DMS53 treated with DMSO at 0.1 percent for 48 hours (cell line): ENCODE results near the gene ZNF625.

Source experiments
- DNase-seq: peaks from one replicate; lab custom pipeline; 2025; ENCODE audit not compliant: unreplicated experiment; lab: John Stamatoyannopoulos, UW

The ZNF625 gene

GRCh38 chr19:12156223-12157058 is at the start of gene ZNF625:
Gene ZNF625, minus strand, starts transcription at chr19:12156734. Its CDS starts 176 bp downstream, at chr19:12156558.
- DNase-seq: peak; percentile 70

- no peak for DNase-seq
Measured at GRCh38 chr19:12205296-12205695, 48.8 kb upstream of the ZNF625 start.

- no peak for DNase-seq
Measured at GRCh38 chr19:12202250-12202649, 45.7 kb upstream of the ZNF625 start.

- DNase-seq: no peak
Measured at GRCh38 chr19:12199757-12200419, 43.4 kb upstream of the ZNF625 start.

GRCh38 chr19:12198136-12198535 is 41.6 kb upstream of the ZNF625 start:
- no peak for DNase-seq

GRCh38 chr19:12194827-12195731 is 38.5 kb upstream of the ZNF625 start:
- DNase-seq: peak; percentile 52

GRCh38 chr19:12187625-12188024 is 31.1 kb upstream of the ZNF625 start:
- no peak for DNase-seq

- no peak for DNase-seq
Measured at GRCh38 chr19:12180377-12180776, 23.8 kb upstream of the ZNF625 start.

- no peak for DNase-seq
Measured at GRCh38 chr19:12166626-12167025, 10.1 kb upstream of the ZNF625 start.

- no peak for DNase-seq
Measured at GRCh38 chr19:12163826-12164225, 7.3 kb upstream of the ZNF625 start.

- DNase-seq: peak; percentile 87
Measured at GRCh38 chr19:12162882-12163806, 6.6 kb upstream of the ZNF625 start, which contains the start of gene ZNF136. Gene ZNF136, plus strand, starts transcription at chr19:12163096. Its CDS starts 108 bp downstream, at chr19:12163204.

- peak; percentile 71 for DNase-seq
Measured at GRCh38 chr19:12162513-12162881, 6.0 kb upstream of the ZNF625 start.

- DNase-seq: no peak
Measured at GRCh38 chr19:12159773-12160414, 3.4 kb upstream of the ZNF625 start.

GRCh38 chr19:12155324-12155860 is 1.1 kb downstream of the ZNF625 start:
- DNase-seq: no peak

GRCh38 chr19:12145348-12145747 is 11.2 kb downstream of the ZNF625 start:
- no peak for DNase-seq

- DNase-seq: no peak
Measured at GRCh38 chr19:12141405-12141736, 15.2 kb downstream of the ZNF625 start.

GRCh38 chr19:12140545-12141404 is 15.8 kb downstream of the ZNF625 start:
- DNase-seq: peak; percentile 76

GRCh38 chr19:12139885-12140544 is 16.5 kb downstream of the ZNF625 start, which contains the start of gene ZNF20:
Gene ZNF20, minus strand, starts transcription at chr19:12140350. Its CDS starts 168 bp downstream, at chr19:12140182.
- peak; percentile 77 for DNase-seq
